GM15510 (cell line): ENCODE data around the gene DNMT3L.
"Not testable (repeated sequence)": the region's sequence is repeated elsewhere in the genome, so short reads cannot be mapped to it uniquely, and the experiment has no call there.

Experiments used
- POLR2A ChIP-seq: IDR thresholded peaks from 3 replicates; pipeline ENCODE4 v1.6.1; 2011; ENCODE audit warnings: borderline replicate concordance; ENCODE audit not compliant: insufficient read length; ENCODE audit errors: extremely low read depth

DNMT3L gene

DNA sequence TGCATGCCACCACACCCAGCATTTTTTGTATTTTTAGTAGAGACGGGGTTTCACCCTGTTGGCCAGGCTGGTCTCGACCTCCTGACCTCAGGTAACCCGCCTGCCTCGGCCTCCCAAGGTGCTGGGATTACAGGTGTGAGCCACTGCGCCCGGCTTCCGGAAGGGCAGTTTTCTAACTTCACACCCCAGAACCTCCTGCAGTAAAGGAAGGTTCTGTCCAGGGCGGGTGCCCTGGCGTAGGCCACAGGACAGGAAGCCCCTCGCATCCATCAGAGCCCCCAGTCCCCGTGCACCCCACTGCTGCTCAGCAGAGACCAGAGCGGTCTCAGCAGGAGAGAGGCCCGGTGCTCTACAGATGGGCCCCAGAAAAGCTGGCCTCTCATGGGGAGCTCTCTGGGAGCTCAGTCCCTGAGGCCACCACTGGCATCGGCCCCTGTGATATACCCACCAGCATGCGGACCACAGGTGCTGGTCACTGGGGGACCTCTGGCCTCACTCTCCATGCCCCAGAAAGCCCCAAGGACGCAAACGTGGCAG, 4.1 kb upstream of the DNMT3L start:
- no peak for TF ChIP-seq POLR2A

DNA sequence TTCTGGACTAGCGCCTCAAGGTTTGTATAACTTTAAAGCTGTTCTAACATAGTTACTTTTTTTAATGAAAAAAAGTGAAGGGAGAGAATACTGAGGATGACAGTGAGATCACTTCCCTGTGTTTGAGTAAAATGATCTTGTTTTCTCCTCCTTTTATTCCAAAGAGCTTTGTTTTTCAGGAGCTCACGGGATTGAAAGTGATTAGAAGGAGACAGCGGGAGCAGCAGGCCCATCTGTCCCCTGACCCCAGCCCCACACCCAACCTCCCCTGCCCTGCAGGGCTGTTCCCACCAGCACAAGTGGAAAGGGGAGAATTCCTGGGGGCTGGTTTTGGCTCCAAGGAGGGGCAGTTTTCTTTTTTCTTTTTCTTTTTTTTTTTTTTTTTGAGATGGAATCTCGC, 2.1 kb upstream of the DNMT3L start:
- no peak for TF ChIP-seq POLR2A

DNA sequence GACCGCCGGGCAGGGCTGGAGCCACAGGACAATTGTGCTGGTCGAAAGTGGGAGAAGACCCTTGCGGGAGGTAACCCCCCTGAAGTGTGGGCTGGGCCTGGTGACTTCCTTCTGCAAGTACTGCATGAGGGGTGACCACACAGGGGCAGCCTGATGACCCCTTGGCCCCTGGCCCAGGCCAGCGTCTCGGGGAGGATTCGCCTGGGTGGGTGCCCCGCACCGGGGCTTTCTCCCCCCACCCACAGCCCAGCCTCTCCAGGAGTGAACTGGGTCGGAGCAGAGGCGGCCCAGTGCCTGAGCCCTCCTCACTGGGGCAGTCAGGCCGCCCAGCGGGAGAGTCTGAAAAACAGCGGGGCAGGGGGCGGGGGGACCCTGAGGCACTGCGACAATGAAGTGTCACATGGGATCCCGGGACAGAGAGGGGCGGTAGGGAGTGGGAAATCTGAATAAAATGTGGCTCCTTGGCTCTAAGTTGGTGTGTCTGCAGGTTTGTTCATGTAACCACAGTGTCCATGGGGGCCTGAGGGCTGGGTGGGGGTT, 1.6 kb upstream of the DNMT3L start:
- no peak for TF ChIP-seq POLR2A

DNA sequence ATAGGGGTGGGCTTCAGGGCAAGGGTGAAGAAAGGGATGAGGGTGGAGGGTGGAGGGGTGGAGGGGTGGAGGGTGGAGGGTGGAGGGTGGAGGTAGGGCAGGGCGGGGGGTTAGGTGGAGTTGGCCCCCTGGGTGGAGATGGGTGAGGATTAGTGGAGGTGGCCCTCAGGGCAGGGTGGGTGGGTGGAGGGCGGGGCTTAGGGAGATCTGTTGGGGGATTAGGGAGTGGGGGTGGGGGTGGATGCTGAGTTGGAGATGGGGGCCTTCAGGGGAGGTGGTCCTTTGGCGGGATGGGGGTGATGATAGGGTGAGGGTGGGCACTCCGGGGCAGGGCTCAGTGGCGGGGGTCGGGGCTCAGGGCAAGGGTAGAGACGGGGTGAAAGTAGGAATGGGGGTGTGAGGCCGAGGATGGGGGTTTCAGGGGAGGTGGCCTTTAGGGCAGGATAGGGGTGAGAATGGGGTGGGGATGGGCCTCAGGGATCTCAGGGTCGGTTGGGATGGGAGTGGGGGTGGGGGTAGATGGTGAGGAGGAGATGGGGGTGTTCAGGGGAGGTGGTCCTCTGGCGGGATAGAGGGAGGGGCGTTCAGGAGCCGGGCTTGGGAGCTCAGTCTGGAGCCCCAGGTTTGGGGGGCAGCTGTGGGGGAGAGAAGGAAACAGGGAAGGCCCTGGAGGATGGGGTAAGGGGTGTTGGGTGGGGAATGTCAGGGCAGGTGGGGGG, 800 bp upstream of the DNMT3L start:
- no peak for TF ChIP-seq POLR2A

DNA sequence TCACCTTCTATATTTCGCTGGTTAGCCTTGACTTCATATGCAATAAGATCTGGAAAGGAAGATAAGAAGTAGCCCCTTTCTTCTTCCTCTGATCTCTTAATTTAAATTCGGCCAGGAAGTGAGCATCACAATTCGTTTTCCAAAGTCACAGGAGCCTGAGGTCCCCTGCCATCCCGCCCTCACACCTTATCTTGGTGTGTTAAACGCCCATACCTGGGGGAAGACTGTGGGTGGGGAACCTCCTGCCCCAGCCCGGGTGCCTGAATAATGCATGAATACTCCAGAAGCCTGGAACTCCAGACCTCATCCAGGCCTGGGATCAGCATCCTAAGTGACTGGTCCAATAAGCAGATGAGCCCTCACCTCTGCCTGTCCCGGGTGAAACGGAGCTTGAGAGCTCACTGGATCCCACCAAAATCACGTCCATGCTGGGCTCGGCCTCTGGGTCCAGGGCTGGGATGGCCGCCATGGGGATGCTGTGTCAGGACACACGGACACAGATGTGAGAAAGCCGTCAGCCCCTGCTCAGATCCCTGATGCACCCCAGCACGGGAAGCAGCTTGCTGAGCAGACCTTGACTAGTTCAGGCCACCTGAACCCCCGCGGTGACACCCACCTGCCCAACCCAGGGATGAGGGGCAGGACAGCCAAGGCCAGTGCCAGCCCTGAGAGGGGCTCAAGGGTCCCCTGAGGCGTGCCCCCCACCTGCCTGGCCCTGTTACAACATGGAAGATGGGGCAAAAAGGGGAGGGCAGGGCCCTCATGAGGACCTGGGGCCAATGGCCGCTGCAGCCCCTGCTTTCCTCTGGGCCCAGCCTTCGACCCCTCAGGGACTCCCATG, 686 bp downstream of the DNMT3L start:
- TF ChIP-seq POLR2A: no peak

DNA sequence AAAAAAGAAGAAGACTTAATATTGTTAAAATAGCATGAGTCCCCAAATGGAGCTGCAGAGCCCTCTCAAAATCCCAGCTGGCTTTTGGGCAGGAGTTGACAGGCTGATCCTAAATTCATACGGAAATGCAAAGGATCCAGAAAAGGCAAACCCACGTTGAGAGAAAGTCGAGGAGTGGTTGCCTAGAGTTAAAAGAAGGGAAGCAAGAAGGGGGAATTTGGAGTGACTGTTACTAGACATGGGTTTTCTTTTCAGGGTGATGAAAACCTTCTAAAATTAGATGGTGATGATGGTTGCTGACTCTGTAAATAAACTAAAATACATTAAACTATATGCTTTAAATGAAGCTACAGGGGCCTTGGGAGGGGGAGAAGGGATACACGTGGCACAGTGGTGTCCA, 1.6 kb downstream of the DNMT3L start:
- no peak for TF ChIP-seq POLR2A

DNA sequence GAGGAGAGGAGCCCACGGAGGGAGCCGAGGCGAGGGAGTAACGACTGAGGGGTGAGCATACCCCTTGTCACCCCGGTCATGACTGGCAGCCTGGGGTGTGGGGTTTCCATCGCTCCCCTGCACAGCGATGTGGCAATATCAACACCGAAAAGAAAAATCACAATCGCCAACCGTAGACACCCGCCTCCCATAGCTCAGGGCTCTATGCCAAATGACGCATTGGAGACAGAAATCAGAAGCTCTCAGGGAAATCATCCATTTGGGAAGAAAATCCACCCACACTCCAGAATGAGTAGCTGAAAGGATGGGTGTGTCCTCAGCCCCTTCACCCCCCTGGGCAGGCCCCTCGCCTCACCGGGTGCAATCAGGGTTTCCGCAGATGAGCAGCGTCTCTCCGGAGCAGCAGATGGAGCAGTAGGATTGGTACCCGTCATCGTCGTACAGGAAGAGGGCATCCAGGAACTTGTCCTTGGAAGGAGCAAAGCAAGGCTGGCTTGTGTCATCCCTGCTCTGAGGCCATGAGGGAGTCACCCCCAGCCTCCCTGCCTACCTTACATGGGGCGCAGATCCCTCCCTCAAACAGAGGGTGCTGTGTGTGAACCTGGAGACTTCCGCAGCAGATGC, 2.5 kb downstream of the DNMT3L start:
- TF ChIP-seq POLR2A: no peak

DNA sequence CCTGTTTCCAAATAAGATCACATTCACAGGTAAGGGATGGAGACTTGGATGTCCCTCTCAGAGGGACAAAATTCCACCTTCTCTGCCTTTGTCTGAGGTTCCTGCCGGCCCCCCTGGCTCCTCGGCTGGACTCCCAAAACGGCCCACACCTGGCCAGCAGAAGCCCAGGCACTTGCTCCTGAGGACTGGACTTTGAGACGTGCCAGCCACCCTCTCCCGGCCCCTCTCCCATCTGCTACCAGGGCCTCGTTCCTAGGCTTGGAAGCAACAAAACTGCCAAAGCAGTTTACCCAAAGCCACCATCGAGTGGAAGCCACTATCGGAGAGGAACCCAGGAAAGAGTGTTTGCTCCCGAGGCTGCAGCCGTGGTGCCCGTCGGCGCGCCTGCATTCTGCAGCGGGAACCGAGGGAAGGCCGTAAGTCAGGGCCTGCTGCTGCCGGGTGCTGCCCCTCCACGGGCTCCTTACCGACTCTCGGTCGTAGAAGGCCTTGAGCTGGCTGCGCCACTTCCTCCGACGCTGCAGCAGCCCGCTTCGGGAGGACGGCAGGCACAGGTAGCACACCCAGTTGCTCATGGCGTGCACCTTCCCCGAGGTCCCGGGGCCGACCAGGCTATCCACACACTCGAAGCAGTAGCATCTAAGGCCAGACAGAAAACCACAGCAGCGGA, 3.5 kb downstream of the DNMT3L start:
- no peak for TF ChIP-seq POLR2A

DNA sequence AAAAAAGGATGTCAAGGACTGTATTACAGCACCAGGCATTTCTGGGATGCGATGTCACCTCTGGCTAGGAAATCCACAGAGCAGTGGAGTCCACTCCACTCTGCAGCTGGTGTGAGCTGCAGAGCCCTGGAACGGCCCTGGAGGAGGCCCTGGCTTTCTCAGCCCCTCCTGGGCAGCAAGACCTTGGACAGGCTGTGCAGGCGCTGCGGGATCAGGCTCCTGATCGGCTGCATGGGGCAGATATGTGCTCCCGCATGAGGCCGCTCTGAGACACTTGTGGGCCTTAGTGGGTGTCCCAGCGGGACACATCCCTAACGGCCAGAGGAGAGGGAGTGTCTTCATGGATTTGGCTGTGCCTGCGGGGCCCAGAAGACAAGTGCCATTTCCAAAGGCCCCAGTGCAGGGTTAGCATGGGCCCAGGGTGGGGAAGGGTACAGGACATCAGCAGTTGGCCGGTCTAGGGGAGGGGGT, 6.2 kb downstream of the DNMT3L start:
- no peak for TF ChIP-seq POLR2A

DNA sequence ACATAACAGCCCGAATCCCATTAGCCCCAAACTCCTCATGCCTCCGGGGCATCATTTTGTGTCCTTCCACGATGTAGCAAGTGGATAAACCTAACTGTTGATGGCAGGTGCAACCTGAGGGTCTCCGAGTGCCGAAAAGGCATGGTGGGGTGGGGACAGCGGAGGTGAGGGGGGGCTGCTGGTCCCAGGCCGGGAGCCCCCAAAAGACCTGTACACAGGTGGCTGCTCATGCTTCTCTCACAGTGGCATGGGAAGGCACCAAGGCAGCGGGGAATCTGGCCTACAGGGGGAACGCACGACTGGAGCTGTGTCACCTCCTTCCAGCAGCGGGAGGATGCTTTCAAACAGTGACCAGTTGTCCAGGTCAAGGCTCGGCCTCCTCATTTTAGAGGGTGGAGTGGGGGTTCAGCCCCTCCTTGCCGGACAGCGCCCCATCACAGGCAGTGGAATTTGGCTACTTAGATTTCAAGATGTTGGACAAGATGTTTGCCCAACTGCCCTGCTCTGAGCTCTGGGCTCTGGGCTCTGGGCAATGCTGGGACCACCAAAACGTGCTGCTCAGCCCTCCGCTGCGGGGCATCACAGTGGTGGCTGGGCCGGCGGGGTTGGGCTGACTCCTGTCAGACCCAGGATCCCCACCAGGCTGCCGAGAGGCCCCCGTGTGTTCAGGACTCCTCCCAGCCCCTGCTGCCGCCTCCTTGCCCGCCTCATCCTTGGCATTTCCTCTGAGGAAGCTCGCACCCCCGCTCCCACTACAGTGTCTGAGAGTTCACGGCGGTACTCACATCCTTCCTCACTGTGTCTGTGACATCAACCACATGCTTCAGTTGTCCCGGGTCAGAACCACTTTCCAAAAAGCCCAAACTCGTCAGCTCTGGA, 7.6 kb downstream of the DNMT3L start:
- no peak for TF ChIP-seq POLR2A

DNA sequence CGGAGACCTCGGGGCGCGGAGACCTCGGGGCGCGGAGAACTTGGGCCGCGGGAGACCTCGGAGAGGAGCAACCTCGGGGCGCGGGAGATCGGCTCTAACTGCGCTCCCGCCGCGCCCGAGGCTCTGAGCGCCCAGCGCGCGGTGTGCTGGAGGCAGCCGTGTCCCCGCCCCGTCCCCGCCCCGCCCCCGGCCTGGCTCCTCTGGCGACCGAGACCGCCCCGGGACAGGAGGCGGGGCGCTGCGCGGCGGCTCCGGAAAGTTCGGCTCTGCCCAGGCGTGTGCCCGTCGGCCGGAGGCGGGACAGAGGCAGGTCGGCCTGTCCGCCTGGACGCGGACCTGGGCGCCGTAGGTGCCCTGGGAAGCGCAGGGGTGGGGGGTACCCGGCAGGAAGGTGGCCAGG, 20.9 kb downstream of the DNMT3L start, which contains the start of gene ICOSLG:
ICOSLG (minus strand) TSS at position 102 of the 400 bp plus-strand sequence. CDS start 126 bp downstream, outside the sequence.
- not testable (repeated sequence) for TF ChIP-seq POLR2A

DNA sequence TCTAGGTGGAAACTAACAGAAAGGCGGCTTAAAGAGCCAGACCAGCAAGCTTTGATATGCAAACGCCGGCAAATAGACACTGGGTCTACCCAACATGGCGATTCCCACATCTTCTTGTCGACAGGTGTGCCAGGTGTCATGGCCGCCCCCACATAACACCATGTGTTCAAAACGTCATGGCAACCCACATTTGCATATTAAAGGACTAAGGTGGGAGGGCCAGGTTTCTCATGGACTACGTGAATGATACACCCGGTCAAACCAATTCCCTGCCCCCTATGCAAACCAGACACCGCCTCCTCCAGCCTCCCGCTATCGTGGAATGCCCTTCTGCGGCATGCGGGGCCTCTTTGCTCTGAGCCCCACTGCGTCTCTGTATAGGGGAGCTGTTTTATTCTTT, 62.2 kb downstream of the DNMT3L start:
- TF ChIP-seq POLR2A: no peak
